ENCODE data around the gene TAF11L5.

GRCh38 chr5:17482790-17483189 lies 42.2 kb upstream of the TAF11L5 start:
- TF ChIP-seq CTCF (IDR thresholded peaks at IDR 0.05), result no peak
- TF ChIP-seq POLR2A (IDR thresholded peaks at IDR 0.05), result no peak
- TF ChIP-seq POLR2AphosphoS5 (IDR thresholded peaks at IDR 0.05; ENCODE audit: insufficient read depth in 1 of 2, low read depth in 1 of 2), result no peak

All from vagina (tissue), 2 donors.